ENCODE measurements around the gene L3MBTL4. TPM values are rescaled to one million over a fixed set of nuclear protein-coding genes. Genes with fewer than 3 reads are reported as not detected.
A peak's percentile ranks its signal among the peaks of the same experiment; 100 is the strongest.

The L3MBTL4 gene
- total and polyA plus RNA-seq, 4 donors: 2.3 to 15.0 (median 5.0) TPM

DNA sequence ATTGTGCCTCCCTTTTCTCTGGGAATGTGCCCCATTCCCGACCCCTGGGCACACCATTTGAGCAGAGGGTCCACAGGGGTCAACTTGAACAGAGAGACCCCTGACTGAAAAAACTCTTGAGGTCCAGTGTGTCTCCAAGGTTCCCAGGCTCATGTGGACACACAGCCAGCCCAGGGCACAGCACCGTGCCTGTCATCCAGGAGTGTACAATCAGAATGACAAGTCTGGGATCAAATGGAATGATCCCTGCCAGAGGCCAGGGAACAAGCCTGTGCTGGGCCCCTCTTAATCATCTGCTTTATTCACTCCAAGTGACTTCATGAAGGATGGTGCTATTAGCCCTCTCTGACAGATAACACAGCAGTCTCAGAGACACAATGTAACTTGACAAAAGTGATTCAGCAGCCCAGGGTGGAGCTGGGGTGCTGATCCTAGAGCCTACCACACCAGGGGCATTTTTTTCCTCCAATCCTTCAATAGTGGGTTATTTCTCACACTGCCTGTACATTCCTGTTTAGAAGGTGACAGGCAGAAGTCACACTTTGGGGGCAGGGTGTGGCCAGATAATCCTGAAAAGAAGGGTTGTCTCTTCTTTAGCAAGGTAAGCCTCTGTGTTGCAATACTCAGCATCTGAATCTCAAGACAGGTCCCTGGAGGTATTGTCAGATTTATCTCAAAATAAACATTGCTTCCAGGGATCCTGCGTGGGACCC lies 435.4 kb downstream of the L3MBTL4 start:
- H3K4me3 ChIP-seq (ENCODE audit: low read depth in 1 of 3, low read length in 3 of 3): no peak overlapping the region
- H3K9me3 ChIP-seq (ENCODE audit: control insufficient read depth in 4 of 4, low read length in 3 of 4): no peaks in the 10 kb centered on the region
- TF ChIP-seq FOXA2 (IDR thresholded peaks at IDR 0.05): no peak
- no peak for TF ChIP-seq JUND (IDR thresholded peaks at IDR 0.05)
- no peak for TF ChIP-seq TAF1 (conservative IDR thresholded peaks at IDR 0.05)
- no peak for TF ChIP-seq FOXA1 (IDR thresholded peaks at IDR 0.05)
- no peak for TF ChIP-seq CTCF (IDR thresholded peaks at IDR 0.05; ENCODE audit: low read depth, low read length, missing input control)
- no peak for TF ChIP-seq SP1 (IDR thresholded peaks at IDR 0.05)
- no peak for TF ChIP-seq MAX (IDR thresholded peaks at IDR 0.05)
- 90% methylated on average over 3 of the region's 3 CpGs for WGBS
- DNase-seq (ENCODE audit: low spot score): peak; percentile 20
- H3K27me3 ChIP-seq (ENCODE audit: control insufficient read depth in 4 of 4, insufficient read depth in 4 of 4, low read length in 3 of 4): no peaks in the 10 kb centered on the region
- no peaks in the 10 kb centered on the region for H3K4me1 ChIP-seq (ENCODE audit: control insufficient read depth in 4 of 4, insufficient read depth in 4 of 4, low read length in 3 of 4)
- no peak overlapping the region for H3K9ac ChIP-seq (ENCODE audit: low read depth in 1 of 2, low read length in 2 of 2)
- no peaks in the 10 kb centered on the region for H3K36me3 ChIP-seq (ENCODE audit: control insufficient read depth in 4 of 4, insufficient read depth in 3 of 4, low read depth in 1 of 4, low read length in 3 of 4)
- no peak overlapping the region for H3K27ac ChIP-seq (ENCODE audit: low read depth in 1 of 2, low read length in 2 of 2)

DNA sequence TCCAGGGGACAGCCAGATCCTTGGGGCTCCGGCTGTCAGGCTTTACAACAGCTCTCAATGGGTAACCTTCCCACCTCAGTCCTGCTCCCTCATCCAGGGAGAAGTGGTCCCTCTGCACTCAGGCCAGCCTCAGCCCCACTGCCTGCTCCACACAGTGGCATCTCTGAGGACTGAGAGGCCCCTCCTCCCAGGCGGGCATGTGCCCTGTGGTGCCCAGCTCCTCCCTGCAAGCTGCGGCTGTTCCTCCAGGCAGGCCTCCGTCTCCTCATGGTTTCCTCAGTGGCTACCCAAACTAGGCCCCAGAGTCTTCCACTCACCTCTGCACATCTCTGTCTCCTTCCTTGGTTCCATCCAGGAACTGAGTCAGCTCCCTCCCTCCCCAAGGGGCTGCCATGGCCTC lies 437.7 kb downstream of the L3MBTL4 start:
- Histone ChIP-seq H3K9ac (ENCODE audit: low read depth in 1 of 2, low read length in 2 of 2) (no peak overlapping the region), H3K36me3 (ENCODE audit: control insufficient read depth in 4 of 4, insufficient read depth in 3 of 4, low read depth in 1 of 4, low read length in 3 of 4) (peaks cover 0 to 2% (median 0%) of the 10 kb centered on the region in 4 donors), H3K4me1 (ENCODE audit: control insufficient read depth in 4 of 4, insufficient read depth in 4 of 4, low read length in 3 of 4) (no peaks in the 10 kb centered on the region), H3K27ac (ENCODE audit: low read depth in 1 of 2, low read length in 2 of 2) (no peak overlapping the region), H3K4me3 (ENCODE audit: low read depth in 1 of 3, low read length in 3 of 3) (no peak overlapping the region), H3K9me3 (ENCODE audit: control insufficient read depth in 4 of 4, low read length in 3 of 4) (no peaks in the 10 kb centered on the region), H3K27me3 (ENCODE audit: control insufficient read depth in 4 of 4, insufficient read depth in 4 of 4, low read length in 3 of 4) (no peaks in the 10 kb centered on the region)
- WGBS: 96% methylated on average over 4 of the region's 4 CpGs
- DNase-seq (ENCODE audit: low spot score): no peak
- TF ChIP-seq, protein P1, sequence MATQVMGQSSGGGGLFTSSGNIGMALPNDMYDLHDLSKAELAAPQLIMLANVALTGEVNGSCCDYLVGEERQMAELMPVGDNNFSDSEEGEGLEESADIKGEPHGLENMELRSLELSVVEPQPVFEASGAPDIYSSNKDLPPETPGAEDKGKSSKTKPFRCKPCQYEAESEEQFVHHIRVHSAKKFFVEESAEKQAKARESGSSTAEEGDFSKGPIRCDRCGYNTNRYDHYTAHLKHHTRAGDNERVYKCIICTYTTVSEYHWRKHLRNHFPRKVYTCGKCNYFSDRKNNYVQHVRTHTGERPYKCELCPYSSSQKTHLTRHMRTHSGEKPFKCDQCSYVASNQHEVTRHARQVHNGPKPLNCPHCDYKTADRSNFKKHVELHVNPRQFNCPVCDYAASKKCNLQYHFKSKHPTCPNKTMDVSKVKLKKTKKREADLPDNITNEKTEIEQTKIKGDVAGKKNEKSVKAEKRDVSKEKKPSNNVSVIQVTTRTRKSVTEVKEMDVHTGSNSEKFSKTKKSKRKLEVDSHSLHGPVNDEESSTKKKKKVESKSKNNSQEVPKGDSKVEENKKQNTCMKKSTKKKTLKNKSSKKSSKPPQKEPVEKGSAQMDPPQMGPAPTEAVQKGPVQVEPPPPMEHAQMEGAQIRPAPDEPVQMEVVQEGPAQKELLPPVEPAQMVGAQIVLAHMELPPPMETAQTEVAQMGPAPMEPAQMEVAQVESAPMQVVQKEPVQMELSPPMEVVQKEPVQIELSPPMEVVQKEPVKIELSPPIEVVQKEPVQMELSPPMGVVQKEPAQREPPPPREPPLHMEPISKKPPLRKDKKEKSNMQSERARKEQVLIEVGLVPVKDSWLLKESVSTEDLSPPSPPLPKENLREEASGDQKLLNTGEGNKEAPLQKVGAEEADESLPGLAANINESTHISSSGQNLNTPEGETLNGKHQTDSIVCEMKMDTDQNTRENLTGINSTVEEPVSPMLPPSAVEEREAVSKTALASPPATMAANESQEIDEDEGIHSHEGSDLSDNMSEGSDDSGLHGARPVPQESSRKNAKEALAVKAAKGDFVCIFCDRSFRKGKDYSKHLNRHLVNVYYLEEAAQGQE (IDR thresholded peaks at IDR 0.05): no peak
- no peak for TF ChIP-seq JUND (IDR thresholded peaks at IDR 0.05)
- no peak for TF ChIP-seq RAD21 (IDR thresholded peaks at IDR 0.05)
- no peak for TF ChIP-seq CTCF (IDR thresholded peaks at IDR 0.05; ENCODE audit: low read depth, low read length, missing input control)
- no peak for TF ChIP-seq GABPA (IDR thresholded peaks at IDR 0.05 in 1 of 2, conservative IDR thresholded peaks at IDR 0.05 in 1 of 2)
- TF ChIP-seq, protein P2, sequence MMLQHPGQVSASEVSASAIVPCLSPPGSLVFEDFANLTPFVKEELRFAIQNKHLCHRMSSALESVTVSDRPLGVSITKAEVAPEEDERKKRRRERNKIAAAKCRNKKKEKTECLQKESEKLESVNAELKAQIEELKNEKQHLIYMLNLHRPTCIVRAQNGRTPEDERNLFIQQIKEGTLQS (IDR thresholded peaks at IDR 0.05): no peak
- TF ChIP-seq YY1 (IDR thresholded peaks at IDR 0.05): no peak
- no peak for TF ChIP-seq FOXA1 (IDR thresholded peaks at IDR 0.05)
- no peak for TF ChIP-seq SP1 (IDR thresholded peaks at IDR 0.05)
- TF ChIP-seq HNF4A (conservative IDR thresholded peaks at IDR 0.05): no peak
- TF ChIP-seq ZBTB33 (IDR thresholded peaks at IDR 0.05): no peak
- TF ChIP-seq RXRA (IDR thresholded peaks at IDR 0.05): no peak
- no peak for TF ChIP-seq EGR1 (IDR thresholded peaks at IDR 0.05; ENCODE audit: low read depth in 2 of 2)
- TF ChIP-seq HNF4G (IDR thresholded peaks at IDR 0.05): no peak
- no peak for TF ChIP-seq TAF1 (conservative IDR thresholded peaks at IDR 0.05)
- TF ChIP-seq NR2F2 (IDR thresholded peaks at IDR 0.05): no peak

Measured in liver (tissue), 9 donors.